ENCODE results near the gene TMPRSS9. TPM values are rescaled to one million over a fixed set of nuclear protein-coding genes. Genes with fewer than 3 reads are reported as not detected.

Gene TMPRSS9
- total RNA-seq, 4 donors from 2014 or later, result 0.19 TPM; not detected in 3

GRCh38 chr19:2433854-2434253 lies 73.8 kb downstream of the TMPRSS9 start:
- no peak for TF ChIP-seq POLR2A (IDR thresholded peaks at IDR 0.05)
- TF ChIP-seq CTCF (IDR thresholded peaks at IDR 0.05), result no peak
- Histone ChIP-seq H3K9me3 (no peaks in the 10 kb centered on the region), H3K4me1 (peaks cover 0 to 7% (median 0%) of the 10 kb centered on the region in 3 donors), H3K27me3 (no peaks in the 10 kb centered on the region), H3K27ac (no peak overlapping the region), H3K36me3 (peaks cover 15 to 88% (median 38%) of the 10 kb centered on the region in 3 donors), H3K4me3 (no peak overlapping the region)
- DNase-seq, result no peak
- intact Hi-C loops (cut with DNase I), result no loop called here
- 88 to 92% methylated on average over 5 to 6 of the region's 30 CpGs for WGBS, 2 donors

- no peak for DNase-seq
- Histone ChIP-seq H3K9me3 (no peaks in the 10 kb centered on the region), H3K27ac (no peak overlapping the region), H3K4me1 (peaks cover 0 to 3% (median 0%) of the 10 kb centered on the region in 3 donors), H3K36me3 (peaks cover 15 to 91% (median 38%) of the 10 kb centered on the region in 3 donors), H3K27me3 (no peaks in the 10 kb centered on the region), H3K4me3 (no peak overlapping the region)
- no peak for TF ChIP-seq POLR2A (IDR thresholded peaks at IDR 0.05)
- TF ChIP-seq CTCF (IDR thresholded peaks at IDR 0.05), result no peak
- intact Hi-C loops (cut with DNase I), result no loop called here
- WGBS, 2 donors, result 94 to 95% methylated on average over 4 to 9 of the region's 22 CpGs
Observed at GRCh38 chr19:2434267-2434666, 74.2 kb downstream of the TMPRSS9 start.

GRCh38 chr19:2434721-2435265 lies 74.7 kb downstream of the TMPRSS9 start:
- Histone ChIP-seq H3K4me3 (no peak overlapping the region), H3K4me1 (no peaks in the 10 kb centered on the region), H3K36me3 (peaks cover 15 to 88% (median 38%) of the 10 kb centered on the region in 3 donors), H3K9me3 (no peaks in the 10 kb centered on the region), H3K27me3 (no peaks in the 10 kb centered on the region), H3K27ac (no peak overlapping the region)
- WGBS, 2 donors, result no CpG with 5 or more reads among the region's 42 CpGs
- no peak for DNase-seq
- TF ChIP-seq POLR2A (IDR thresholded peaks at IDR 0.05), result no peak
- TF ChIP-seq CTCF (IDR thresholded peaks at IDR 0.05), result no peak
- intact Hi-C loops (cut with DNase I), result no loop called here

GRCh38 chr19:2436384-2436783 lies 76.3 kb downstream of the TMPRSS9 start:
- Histone ChIP-seq H3K9me3 (no peaks in the 10 kb centered on the region), H3K4me1 (no peaks in the 10 kb centered on the region), H3K4me3 (no peak overlapping the region), H3K27me3 (no peaks in the 10 kb centered on the region), H3K27ac (no peak overlapping the region), H3K36me3 (peaks cover 15 to 86% (median 36%) of the 10 kb centered on the region in 3 donors)
- intact Hi-C loops (cut with DNase I), result no loop called here
- DNase-seq, result no peak
- no peak for TF ChIP-seq POLR2A (IDR thresholded peaks at IDR 0.05)
- no peak for TF ChIP-seq CTCF (IDR thresholded peaks at IDR 0.05)
- 91 to 97% methylated on average over 10 to 26 of the region's 39 CpGs for WGBS, 2 donors

- peaks cover 20 to 86% (median 39%) of the 10 kb centered on the region in 3 donors for H3K36me3 ChIP-seq
- H3K27me3 ChIP-seq, result no peaks in the 10 kb centered on the region
- 100% methylated on average over 1 of the region's 15 CpGs; no CpG with 5 or more reads in 1 of the 2 donors for WGBS, 2 donors
- intact Hi-C loops (cut with DNase I), result no loop called here
- DNase-seq, result no peak
- H3K4me3 ChIP-seq, result no peak overlapping the region
- H3K9me3 ChIP-seq, result no peaks in the 10 kb centered on the region
- no peak overlapping the region for H3K27ac ChIP-seq
- no peaks in the 10 kb centered on the region for H3K4me1 ChIP-seq
- no peak for TF ChIP-seq CTCF (IDR thresholded peaks at IDR 0.05)
- TF ChIP-seq POLR2A (IDR thresholded peaks at IDR 0.05), result no peak
Observed at GRCh38 chr19:2436926-2437325, 76.9 kb downstream of the TMPRSS9 start.
